NCI-H1436 treated with DMSO at 0.1 percent for 48 hours (cell line): Measurements from ENCODE around the gene RLN3.
"Not testable (repeated sequence)": the region's sequence is repeated elsewhere in the genome, so short reads cannot be mapped to it uniquely, and the experiment has no call there.

Experiments used
- DNase-seq: peaks from one replicate; lab custom pipeline; 2025; lab: John Stamatoyannopoulos, UW

The RLN3 gene

GRCh38 chr19:13995017-13995728 is 32.8 kb upstream of the RLN3 start:
- no peak for DNase-seq

GRCh38 chr19:13995878-13996765 is 31.8 kb upstream of the RLN3 start:
- DNase-seq: no peak

DNA sequence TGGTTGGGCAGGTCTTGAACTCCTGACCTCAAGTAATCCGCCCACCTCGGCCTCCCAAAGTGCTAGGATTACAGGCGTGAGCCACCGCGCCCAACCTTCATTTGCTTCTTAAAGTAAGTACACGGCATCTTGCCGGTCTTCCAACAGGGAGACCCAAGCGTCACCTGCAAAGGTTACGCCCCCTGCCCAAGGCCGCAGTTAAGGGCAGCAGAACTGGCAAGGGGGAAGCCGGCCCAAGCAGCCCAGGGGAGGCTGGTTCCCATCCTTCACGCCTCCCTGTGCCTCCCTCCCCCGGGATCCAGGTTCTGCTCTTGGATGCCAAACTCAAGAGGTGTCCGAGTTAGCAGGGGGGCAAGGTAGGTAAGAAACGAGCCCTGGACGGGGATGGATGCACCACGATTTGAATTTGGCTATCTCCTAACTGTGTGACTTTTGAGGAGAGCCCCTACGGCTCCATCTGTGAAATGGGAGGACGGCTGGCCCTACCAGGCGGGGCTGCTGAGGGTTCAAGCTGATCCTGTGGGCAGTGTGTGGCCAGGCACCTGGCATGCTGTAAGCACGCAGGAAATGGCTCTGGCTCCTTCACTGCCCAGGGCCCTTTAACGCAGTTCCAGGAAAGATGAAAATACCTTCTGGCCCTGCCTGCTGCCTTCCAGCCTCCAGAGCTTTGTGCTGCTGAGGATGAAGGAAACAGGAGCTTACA is 30.9 kb upstream of the RLN3 start:
- DNase-seq: no peak

GRCh38 chr19:13997631-13997962 is 30.4 kb upstream of the RLN3 start:
- no peak for DNase-seq

GRCh38 chr19:13998426-13998825 is 29.5 kb upstream of the RLN3 start:
- no peak for DNase-seq

- no peak for DNase-seq
Measured at GRCh38 chr19:13999085-13999484, 28.9 kb upstream of the RLN3 start.

DNA sequence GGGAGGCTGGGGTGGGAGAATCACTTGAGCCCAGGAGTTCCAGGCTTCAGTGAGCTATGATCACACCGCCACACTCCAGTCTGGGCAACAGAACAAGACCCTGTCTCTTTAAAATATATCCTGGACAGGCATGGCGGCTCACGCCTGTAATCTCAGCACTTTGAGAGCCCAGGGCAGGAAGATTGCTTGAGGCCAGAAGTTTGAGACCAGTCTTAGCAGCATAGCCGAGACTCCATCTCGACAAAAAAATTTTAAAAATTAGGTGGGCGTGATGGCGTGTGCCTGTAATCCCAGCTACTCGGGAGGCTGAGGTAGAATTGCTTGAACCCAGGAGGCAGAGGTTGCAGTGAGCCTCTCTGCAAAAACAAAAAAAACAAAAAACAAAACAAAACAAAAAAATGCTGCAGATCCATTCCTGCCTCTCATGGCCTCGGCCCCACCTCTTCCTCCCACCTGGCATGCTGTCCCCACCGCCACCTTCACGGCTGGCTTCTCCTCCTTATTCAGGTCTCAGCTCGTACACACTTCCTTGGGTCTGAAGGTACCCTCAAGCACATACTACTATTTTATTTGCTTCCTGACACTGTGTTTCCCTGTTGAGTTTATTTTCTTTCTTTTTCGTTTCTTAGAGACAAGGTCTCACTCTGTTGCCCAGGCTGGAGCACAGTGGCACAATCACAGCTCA is 27.1 kb upstream of the RLN3 start:
- DNase-seq: no peak

DNA sequence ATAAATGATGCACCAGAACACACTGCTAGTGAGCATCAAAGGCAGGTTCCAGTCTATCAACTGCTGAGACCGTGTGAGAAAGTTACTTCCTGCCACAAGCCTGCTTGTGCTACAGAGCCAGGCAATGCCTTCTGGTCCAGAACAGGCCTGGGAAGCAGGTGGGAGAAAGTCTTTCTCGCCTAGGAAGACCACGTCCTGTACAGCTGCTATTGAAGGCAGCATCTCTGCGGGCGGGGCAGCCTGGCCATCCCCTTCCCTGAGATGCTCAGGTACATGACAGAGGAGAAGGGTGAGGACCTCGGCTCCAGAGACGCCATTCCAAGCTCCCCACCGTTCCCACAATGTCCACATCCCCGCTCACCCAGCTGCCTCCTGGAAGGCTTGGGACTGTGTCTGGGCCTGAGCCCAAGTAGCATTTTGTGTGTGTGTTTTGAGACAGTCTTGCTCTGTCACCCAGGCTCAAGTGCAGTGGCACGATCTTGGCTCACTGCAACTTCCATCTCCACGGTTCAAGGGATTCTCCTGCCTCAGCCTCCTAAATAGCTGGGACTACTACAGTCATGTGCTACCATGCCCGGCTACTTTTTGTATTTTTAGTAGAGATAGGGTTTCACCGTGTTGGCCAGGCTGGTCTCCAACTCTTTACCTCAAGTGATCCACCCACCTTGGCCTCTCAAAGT is 25.2 kb upstream of the RLN3 start:
- DNase-seq: no peak

DNA sequence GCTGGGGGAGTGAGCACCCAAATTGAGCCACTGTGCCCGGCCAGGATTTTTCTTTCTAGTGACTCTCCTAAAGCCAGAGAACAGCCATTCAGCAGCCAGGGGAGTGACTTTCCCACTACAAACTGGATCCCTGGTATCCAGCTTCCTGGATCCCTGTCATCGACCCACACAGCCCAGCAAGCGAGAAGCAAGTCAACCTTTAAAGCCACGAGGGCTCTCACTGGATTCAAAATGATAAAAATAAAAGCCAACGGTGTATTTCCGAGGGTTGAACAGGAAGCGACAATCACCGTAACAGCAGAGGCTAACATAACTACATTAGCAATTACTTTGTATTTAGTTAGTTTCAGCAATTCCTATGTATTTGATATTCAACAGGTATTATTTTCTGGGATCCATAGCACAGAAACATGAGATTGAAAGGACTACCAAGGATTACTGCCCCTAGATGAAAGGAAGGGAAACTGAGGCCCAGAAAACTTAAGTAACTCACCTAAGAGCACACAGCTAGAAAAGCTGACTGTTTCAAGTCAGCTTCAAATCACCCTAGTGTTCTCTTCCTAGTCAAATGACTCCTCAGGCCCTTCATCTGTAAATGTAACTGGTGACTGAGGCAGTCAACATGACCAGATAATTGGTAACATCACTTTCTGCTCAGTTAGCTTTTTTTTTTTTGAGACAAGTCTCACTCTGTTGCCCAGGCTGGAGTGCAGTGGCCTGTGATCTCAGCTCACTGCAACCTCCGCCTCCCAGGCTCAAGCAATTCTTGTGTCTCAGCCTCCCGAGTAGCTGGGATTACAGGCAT is 24.5 kb upstream of the RLN3 start:
- no peak for DNase-seq

- no peak for DNase-seq
Measured at GRCh38 chr19:14004619-14005348, 23.2 kb upstream of the RLN3 start.

- DNase-seq: no peak
Measured at GRCh38 chr19:14005349-14006084, 22.4 kb upstream of the RLN3 start.

DNA sequence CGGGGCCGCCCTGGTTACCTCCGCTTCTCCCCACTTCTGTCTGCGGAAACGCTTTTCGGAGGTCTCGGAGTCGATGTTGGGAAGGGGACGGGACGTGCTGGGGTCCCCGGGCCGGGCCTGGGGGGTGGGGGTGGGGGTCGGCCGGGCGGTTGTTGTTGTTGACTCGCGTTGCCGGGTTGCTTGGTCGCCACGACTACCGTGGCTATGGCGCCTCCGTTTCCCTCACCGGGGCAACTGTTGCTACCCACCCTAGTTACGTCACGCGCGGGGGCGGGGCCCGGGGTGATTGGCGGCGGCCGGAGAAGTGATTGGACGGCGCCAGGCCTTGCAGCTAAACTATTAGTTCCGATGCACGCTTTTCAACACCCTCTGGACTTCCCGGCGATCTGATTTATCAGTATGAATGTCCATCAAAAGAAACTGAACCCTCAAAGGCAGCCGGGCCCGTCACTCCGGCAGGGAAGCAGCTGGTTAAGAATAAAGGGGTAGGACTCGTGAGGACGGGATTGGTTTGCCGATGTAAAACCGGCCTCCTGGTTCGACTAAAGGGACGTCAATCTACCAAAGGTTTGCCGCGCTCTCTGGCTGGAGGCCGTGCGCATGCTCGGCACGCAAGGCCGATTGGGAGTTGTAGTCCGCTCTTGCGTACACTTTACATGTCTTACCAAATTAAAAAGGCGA is 21.7 kb upstream of the RLN3 start, which contains the start of gene RFX1:
Gene RFX1, minus strand, starts transcription at position 236 of the 681 bp plus-strand sequence. CDS start 12,477 bp downstream, outside the sequence.
- DNase-seq: peak; percentile 100

DNA sequence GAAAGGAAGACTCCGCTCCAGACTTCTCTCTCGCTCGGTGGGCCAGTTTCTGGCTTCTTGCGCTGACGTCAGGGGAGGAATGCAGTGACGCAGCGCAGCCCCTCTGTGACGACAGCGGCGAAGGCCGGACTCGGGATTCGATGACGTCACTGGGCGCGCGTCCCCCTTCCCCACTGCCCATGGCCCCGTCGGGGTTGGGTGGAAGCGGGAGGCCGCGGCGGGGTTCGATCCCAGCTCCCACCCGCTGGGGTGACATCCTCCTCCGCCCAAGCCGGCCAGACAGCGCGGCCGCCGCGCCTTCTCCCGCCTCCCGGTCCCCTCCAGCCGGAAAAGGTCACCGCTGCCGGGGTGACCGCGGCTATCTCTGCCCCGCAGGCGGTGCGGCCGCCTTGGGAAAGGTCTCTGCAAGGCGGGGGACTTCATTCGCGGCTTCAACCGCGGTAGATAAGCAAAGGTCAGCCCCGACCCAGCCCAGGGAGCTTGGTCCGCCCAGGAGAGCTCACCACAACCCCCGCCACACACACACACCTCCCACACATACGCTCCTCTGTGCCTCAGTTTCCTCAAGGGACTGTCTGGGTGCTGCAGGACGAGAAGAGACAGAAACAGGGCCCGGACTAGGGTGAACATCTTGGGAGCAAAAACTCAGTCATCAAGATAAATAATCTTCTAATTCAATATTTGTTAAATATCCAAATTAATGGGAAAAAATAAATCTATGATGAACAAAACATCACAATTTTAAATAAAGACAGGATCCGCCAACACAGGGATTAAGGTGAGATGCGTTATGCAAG is 21.0 kb upstream of the RLN3 start:
- DNase-seq: no peak

- no peak for DNase-seq
Measured at GRCh38 chr19:14012378-14012915, 15.5 kb upstream of the RLN3 start.

GRCh38 chr19:14015524-14016035 is 12.4 kb upstream of the RLN3 start:
- no peak for DNase-seq

DNA sequence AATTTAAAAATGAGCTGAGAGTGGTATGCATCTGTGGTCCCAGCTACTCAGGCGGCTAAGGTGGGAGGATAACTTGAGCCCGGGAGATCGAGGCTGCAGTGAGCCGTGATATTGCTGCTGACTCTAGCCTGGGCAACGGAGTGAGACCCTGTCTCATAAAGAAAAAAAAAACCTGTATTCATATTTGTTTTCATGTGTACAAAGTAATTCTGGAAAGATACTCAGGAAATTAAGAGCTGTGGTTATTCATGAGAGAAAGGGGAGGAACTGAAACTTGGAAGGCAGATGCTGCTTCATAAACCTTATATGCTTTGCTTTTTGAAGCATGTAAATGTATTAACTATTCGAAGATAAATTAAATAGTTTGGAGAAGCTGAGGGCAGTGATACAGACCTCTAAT is 8.8 kb upstream of the RLN3 start:
- no peak for DNase-seq

GRCh38 chr19:14019739-14020138 is 8.2 kb upstream of the RLN3 start:
- DNase-seq: not testable (repeated sequence)
